GM12874 (cell line): ENCODE measurements around the gene PDE4D.

Experiments used
- CTCF ChIP-seq: IDR thresholded peaks from 2 replicates; pipeline ENCODE4 v1.5.1; 2011; ENCODE audit warnings: low read depth, mild to moderate bottlenecking, control low read depth, low read length, moderate library complexity; ENCODE audit not compliant: insufficient read depth

PDE4D gene

GRCh38 chr5:59467969-59468368 is 425.6 kb downstream of the PDE4D start:
- TF ChIP-seq CTCF, result no peak

DNA sequence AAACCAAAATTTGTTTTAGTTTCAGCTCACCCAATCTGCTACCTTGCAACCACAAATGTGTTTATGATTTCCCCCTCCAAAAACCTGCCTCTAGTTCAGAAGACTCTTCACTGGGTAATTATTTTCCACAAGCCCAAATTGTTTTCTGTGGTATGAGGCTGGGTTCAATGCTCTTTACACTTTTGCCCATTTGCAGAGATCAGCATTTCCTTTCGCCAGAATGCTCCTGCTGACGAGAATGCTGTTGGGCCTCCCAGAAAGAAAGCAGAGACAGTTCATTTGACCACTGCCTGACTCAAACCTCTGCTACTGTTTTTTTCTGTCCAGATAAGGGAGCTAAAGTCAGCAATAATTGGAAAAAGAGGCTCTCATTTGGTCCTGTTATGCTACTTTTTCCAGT is 427.3 kb downstream of the PDE4D start:
- TF ChIP-seq CTCF, result no peak

GRCh38 chr5:59464969-59465368 is 428.6 kb downstream of the PDE4D start:
- no peak for TF ChIP-seq CTCF

- no peak for TF ChIP-seq CTCF
These were observed 430.6 kb downstream of the PDE4D start for GRCh38 chr5:59462956-59463355.

DNA sequence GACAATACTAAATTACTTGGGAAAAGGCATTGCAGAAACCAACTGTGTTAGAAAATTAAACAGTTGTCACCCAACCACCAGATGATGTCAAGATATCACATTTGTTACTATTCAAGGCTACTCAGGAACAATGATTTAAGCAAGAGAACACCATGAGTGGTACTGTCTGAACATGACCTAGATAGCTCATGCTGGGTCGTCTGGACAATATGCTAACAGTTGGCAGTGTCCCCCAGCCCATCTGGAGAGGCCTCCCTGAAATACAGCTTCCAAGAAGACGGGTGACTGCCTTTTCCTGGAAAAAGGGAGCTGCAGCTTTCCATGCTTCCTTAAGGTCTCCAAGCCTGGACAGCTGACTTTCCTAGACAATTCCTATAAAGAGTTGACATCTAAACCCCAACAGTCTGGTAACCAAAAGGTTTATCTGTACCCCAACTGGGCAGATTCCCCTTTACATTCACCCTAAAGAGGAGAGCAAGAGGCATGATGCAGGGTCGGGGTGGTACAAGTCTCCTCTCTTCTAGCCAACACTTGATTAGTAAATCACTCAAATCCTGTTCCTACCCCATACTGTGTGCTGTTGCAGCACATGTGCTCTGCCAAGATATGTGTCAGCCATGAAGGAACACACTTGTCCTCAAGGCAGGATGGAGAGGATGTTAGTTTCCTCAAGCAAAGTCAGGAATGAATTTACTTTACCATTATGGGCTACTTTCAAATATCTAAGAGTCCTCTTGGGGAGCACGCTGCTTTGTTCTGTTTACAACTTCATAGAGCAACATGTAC is 433.0 kb downstream of the PDE4D start:
- TF ChIP-seq CTCF, result no peak

DNA sequence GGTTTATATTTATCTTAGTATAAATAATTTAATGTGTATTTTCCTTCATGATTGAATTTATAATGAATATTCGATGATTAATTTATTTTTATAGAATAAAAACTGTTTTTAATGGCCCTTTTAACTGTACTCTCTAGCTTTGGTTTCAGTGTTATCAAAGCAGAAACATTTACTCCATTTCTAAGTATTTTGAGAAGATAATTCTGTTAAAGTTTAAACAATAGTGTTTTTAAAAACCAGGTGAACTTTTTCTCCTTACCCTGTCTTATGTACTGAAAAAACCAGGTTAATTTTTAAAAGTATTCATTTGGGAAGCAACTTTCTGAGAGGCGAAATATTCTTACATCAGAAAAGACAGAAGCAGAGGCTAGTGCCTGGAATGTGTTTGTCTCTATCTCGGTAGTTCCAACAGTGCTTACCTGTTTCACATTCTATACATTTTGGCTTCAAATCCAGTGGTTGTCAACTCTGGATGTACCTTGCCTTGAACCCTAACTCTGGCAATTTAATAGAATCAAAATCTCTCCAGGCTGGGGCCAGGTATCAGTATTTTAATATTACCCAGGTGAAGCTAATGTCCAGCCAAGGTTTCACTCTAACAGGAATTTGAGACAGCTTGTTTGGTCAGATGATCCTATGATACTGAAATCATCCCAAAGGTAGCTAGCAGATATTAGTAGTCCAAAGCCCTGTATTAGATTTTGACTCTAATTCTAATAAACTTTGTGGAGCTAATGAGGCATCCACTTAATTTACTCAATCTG is 434.4 kb downstream of the PDE4D start:
- TF ChIP-seq CTCF, result no peak

DNA sequence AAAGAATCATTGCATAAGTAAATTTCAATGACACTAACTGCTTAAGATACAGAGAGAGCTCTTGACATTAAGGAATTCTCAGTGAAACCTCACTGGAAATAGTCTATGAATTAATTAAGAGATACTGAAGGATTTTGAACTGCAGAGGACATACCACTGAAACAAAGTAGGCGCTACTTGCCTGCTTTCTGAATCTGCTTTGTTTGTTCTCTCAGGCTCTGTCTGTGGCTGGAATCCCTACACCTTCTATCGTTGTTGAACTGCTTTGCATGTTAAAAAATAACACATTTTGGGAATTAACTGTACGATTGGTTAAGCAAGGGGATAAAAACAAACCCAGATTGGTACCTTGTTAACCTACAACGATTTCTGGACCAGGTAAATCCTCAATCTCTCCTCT is 435.2 kb downstream of the PDE4D start:
- TF ChIP-seq CTCF, result no peak
